ENCODE results near the gene SPOCK3.

GRCh38 chr4:167150587-167150986 lies 83.7 kb downstream of the SPOCK3 start:
- TF ChIP-seq CTCF (IDR thresholded peaks at IDR 0.05; ENCODE audit: borderline replicate concordance, extremely low read depth, low read length, poor library complexity, severe bottlenecking) (no peak), EZH2 (IDR thresholded peaks at IDR 0.05; ENCODE audit: borderline replicate concordance, low read depth, low read length, severe bottlenecking) (no peak)

Data from DND-41 (cell line).